Natural killer cell (primary cell): ENCODE measurements around the gene METTL26. TPM values are rescaled to one million over a fixed set of nuclear protein-coding genes. Genes with fewer than 3 reads are reported as not detected.

Experiments used
- ATAC-seq, 3 donors: fragments of 150-1000 bp in 2 of 3; fragments of 200-7000 bp in 1 of 3; cut with Tn5 transposase; 1 replicate in 1 of 3; 2 replicates in 2 of 3; pipeline ENCODE4 v1.10.0; 2021; ENCODE audit warnings: mild to moderate bottlenecking in 2 of 3, moderate library complexity in 2 of 3
- DNase-seq, 2 donors: peaks; one replicate each; pipeline versions ENCODE4 v3.0.0 to v3.0.0-alpha.2; 2013 to 2021; ENCODE audit warnings: mixed read lengths in 1 of 2
- H3K27ac ChIP-seq: one replicate; pipeline ENCODE4 v1.5.1; 2013; ENCODE audit warnings: mild to moderate bottlenecking, low read length
- H3K27me3 ChIP-seq: one replicate; pipeline ENCODE4 v1.6.1; 2013; ENCODE audit warnings: low read length; ENCODE audit not compliant: control insufficient read depth, insufficient read depth
- H3K36me3 ChIP-seq: one replicate; pipeline ENCODE4 v1.6.1; 2013; ENCODE audit warnings: low read length; ENCODE audit not compliant: control insufficient read depth, insufficient read depth
- H3K4me1 ChIP-seq: one replicate; pipeline ENCODE4 v1.6.1; 2013; ENCODE audit warnings: low read length; ENCODE audit not compliant: control insufficient read depth, insufficient read depth
- H3K4me3 ChIP-seq: one replicate; pipeline ENCODE4 v1.5.1; 2013; ENCODE audit warnings: low read length
- H3K9me3 ChIP-seq: one replicate; pipeline ENCODE4 v1.6.1; 2013; ENCODE audit warnings: low read length; ENCODE audit not compliant: control insufficient read depth, insufficient read depth
- H3K27ac Mint-ChIP-seq, 2 donors: one replicate each; pipeline ENCODE4 v1.8.0; 2022; ENCODE audit warnings: mild to moderate bottlenecking in 2 of 2, mixed read lengths in 2 of 2, moderate library complexity in 1 of 2
- H3K27me3 Mint-ChIP-seq, 2 donors: one replicate each; pipeline ENCODE4 v1.8.0; 2022; ENCODE audit warnings: low read depth in 2 of 2, mixed read lengths in 2 of 2
- H3K36me3 Mint-ChIP-seq: one replicate; pipeline ENCODE4 v1.8.0; 2022; ENCODE audit warnings: mixed read lengths
- H3K4me1 Mint-ChIP-seq, 2 donors: one replicate each; pipeline ENCODE4 v1.8.0; 2022; ENCODE audit warnings: mixed read lengths in 2 of 2
- H3K4me3 Mint-ChIP-seq: one replicate; pipeline ENCODE4 v1.8.0; 2022; ENCODE audit warnings: mild to moderate bottlenecking, moderate library complexity, mixed read lengths
- H3K9me3 Mint-ChIP-seq, 2 donors: one replicate each; pipeline ENCODE4 v1.8.0; 2022; ENCODE audit warnings: mixed read lengths in 2 of 2
- CTCF ChIP-seq: fragments of 200-600 bp; IDR thresholded peaks from one replicate; pipeline ENCODE4 v1.8.0; 2022; ENCODE audit warnings: antibody characterized with exemption
- WGBS: methylation state at CpG from one replicate; pipeline ENCODE4 v1.1.7; 2013; ENCODE audit warnings: missing lambda C conversion rate; ENCODE audit not compliant: insufficient coverage; 5-methylcytosine and 5-hydroxymethylcytosine counted together
- intact Hi-C: fragments of 100-400 bp; cut with micrococcal nuclease; formaldehyde crosslinking; loops from one replicate; pipeline ENCODE4 v1.14.2; 2022
- total RNA-seq, 4 donors: library from RNA; stranded (reverse); fragments of 120-200 nt in 1 of 4; gene quantifications; one replicate each; pipeline versions ENCODE4 v1.2.3 to v1.2.4, GENCODE V29; 2013 to 2022

Gene METTL26
- total RNA-seq, 3 donors from 2014 or later (not counting 1 experiment from before 2014, with no cell fraction given), result 33.7 to 36.3 (median 36.1) TPM

- H3K27ac ChIP-seq, result no peak overlapping the region
- H3K27ac Mint-ChIP-seq, result no peak overlapping the region
- H3K4me1 Mint-ChIP-seq, result peaks cover 7 to 12% of the 10 kb centered on the region in 2 donors
- WGBS, result 80% methylated on average over 8 of the region's 9 CpGs
- H3K36me3 Mint-ChIP-seq, result no peaks in the 10 kb centered on the region
- ATAC-seq, result no peak
- H3K9me3 ChIP-seq, result no peaks in the 10 kb centered on the region
- peaks cover 0 to 3% of the 10 kb centered on the region in 2 donors for H3K27me3 Mint-ChIP-seq
- no peak for TF ChIP-seq CTCF
- no peak for DNase-seq
- H3K4me3 Mint-ChIP-seq, result peak overlapping the region; percentile 52
- intact Hi-C loops, result no loop called here
- no peak overlapping the region for H3K4me3 ChIP-seq
- no peaks in the 10 kb centered on the region for H3K27me3 ChIP-seq
- H3K9me3 Mint-ChIP-seq, result no peaks in the 10 kb centered on the region
- H3K4me1 ChIP-seq, result peaks cover 13% of the 10 kb centered on the region
- peaks cover 5% of the 10 kb centered on the region for H3K36me3 ChIP-seq
These were observed 4.2 kb downstream of the METTL26 start for GRCh38 chr16:631808-632358.

GRCh38 chr16:630815-631405, 5.2 kb downstream of the METTL26 start, which contains the start of gene WFIKKN1:
TSS of gene WFIKKN1 (plus strand) at chr16:630985. CDS start at chr16:631254, 269 bp downstream.
- no peaks in the 10 kb centered on the region for H3K9me3 ChIP-seq
- ATAC-seq (no peak), DNase-seq (no peak)
- H3K27me3 ChIP-seq, result no peaks in the 10 kb centered on the region
- no peaks in the 10 kb centered on the region for H3K36me3 Mint-ChIP-seq
- H3K9me3 Mint-ChIP-seq, result no peaks in the 10 kb centered on the region
- peak within 1 kb of the TSS; percentile 52 for H3K4me3 Mint-ChIP-seq
- peaks cover 0 to 5% of the 10 kb centered on the region in 2 donors for H3K4me1 Mint-ChIP-seq
- no peak for TF ChIP-seq CTCF
- H3K27ac ChIP-seq, result no peak within 1 kb of the TSS
- H3K4me1 ChIP-seq, result peaks cover 13% of the 10 kb centered on the region
- WGBS, result 4% methylated on average over 22 of the region's 23 CpGs
- H3K4me3 ChIP-seq, result no peak within 1 kb of the TSS
- intact Hi-C loops, result no loop called here
- H3K27ac Mint-ChIP-seq, result no peak within 1 kb of the TSS
- no peaks in the 10 kb centered on the region for H3K27me3 Mint-ChIP-seq
- H3K36me3 ChIP-seq, result peaks cover 5% of the 10 kb centered on the region

GRCh38 chr16:630249-630814, 5.8 kb downstream of the METTL26 start:
- no peak overlapping the region for H3K4me3 ChIP-seq
- no peak overlapping the region for H3K27ac Mint-ChIP-seq
- no peak for DNase-seq
- no peaks in the 10 kb centered on the region for H3K27me3 Mint-ChIP-seq
- no peaks in the 10 kb centered on the region for H3K9me3 Mint-ChIP-seq
- peaks cover 0 to 5% of the 10 kb centered on the region in 2 donors for H3K4me1 Mint-ChIP-seq
- H3K27ac ChIP-seq, result no peak overlapping the region
- H3K4me3 Mint-ChIP-seq, result no peak overlapping the region
- H3K36me3 Mint-ChIP-seq, result no peaks in the 10 kb centered on the region
- no peaks in the 10 kb centered on the region for H3K9me3 ChIP-seq
- WGBS, result 60% methylated on average over 27 of the region's 29 CpGs
- no peak for TF ChIP-seq CTCF
- peaks cover 8% of the 10 kb centered on the region for H3K4me1 ChIP-seq
- ATAC-seq, result no peak
- H3K27me3 ChIP-seq, result no peaks in the 10 kb centered on the region
- intact Hi-C loops, result no loop called here
- H3K36me3 ChIP-seq, result peaks cover 8% of the 10 kb centered on the region
